Measurements from ENCODE around the gene SKAP2.

- TF ChIP-seq, protein P1, sequence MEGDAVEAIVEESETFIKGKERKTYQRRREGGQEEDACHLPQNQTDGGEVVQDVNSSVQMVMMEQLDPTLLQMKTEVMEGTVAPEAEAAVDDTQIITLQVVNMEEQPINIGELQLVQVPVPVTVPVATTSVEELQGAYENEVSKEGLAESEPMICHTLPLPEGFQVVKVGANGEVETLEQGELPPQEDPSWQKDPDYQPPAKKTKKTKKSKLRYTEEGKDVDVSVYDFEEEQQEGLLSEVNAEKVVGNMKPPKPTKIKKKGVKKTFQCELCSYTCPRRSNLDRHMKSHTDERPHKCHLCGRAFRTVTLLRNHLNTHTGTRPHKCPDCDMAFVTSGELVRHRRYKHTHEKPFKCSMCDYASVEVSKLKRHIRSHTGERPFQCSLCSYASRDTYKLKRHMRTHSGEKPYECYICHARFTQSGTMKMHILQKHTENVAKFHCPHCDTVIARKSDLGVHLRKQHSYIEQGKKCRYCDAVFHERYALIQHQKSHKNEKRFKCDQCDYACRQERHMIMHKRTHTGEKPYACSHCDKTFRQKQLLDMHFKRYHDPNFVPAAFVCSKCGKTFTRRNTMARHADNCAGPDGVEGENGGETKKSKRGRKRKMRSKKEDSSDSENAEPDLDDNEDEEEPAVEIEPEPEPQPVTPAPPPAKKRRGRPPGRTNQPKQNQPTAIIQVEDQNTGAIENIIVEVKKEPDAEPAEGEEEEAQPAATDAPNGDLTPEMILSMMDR (IDR thresholded peaks at IDR 0.05): no peak
- TF ChIP-seq REST (IDR thresholded peaks at IDR 0.05; ENCODE audit: insufficient read depth in 1 of 2, low read depth in 2 of 2, low read length in 1 of 2) (no peak), POLR2AphosphoS5 (IDR thresholded peaks at IDR 0.05; ENCODE audit: low read depth, low read length) (no peak), SIN3A (IDR thresholded peaks at IDR 0.05; ENCODE audit: borderline replicate concordance, insufficient read depth, low read depth, low read length) (no peak)
These were observed 244.0 kb downstream of the SKAP2 start for GRCh38 chr7:26620352-26620751.

All from Panc1 (cell line).